ENCODE results near the gene ZCCHC14. TPM values are rescaled to one million over a fixed set of nuclear protein-coding genes. Genes with fewer than 3 reads are reported as not detected.
"Not testable (repeated sequence)": the region's sequence is repeated elsewhere in the genome, so short reads cannot be mapped to it uniquely, and the experiment has no call there.

ZCCHC14 gene
- total RNA-seq, 1 donor from 2014 or later, result 19.0 TPM

- H3K27ac Mint-ChIP-seq (ENCODE audit: unreplicated experiment), result no peak overlapping the region
- peaks cover 13% of the 10 kb centered on the region for H3K4me1 Mint-ChIP-seq (ENCODE audit: low read depth, unreplicated experiment)
- Histone ChIP-seq H3K36me3 (ENCODE audit: insufficient read depth, low read length) (no peaks in the 10 kb centered on the region), H3K79me2 (ENCODE audit: insufficient read depth, low read length) (no peaks in the 10 kb centered on the region), H3K27me3 (ENCODE audit: insufficient read depth, low read length) (no peaks in the 10 kb centered on the region), H4K20me1 (ENCODE audit: insufficient read depth, low read length) (no peaks in the 10 kb centered on the region), H3K9me3 (ENCODE audit: insufficient read depth, low read depth, low read length) (peaks cover 3% of the 10 kb centered on the region), H3K4me3 (ENCODE audit: insufficient read depth, low read depth, low read length) (no peak overlapping the region), H3K4me1 (ENCODE audit: insufficient read depth, low read length) (no peaks in the 10 kb centered on the region), H3K9ac (ENCODE audit: low read length) (no peak overlapping the region), H2AFZ (ENCODE audit: low read depth, low read length) (no peak overlapping the region), H3K27ac (ENCODE audit: low read depth, low read length) (no peak overlapping the region), H3K4me2 (ENCODE audit: low read length) (no peak overlapping the region)
- no peak overlapping the region for H3K4me3 Mint-ChIP-seq (ENCODE audit: unreplicated experiment)
- H3K36me3 Mint-ChIP-seq (ENCODE audit: low read depth, unreplicated experiment), result no peaks in the 10 kb centered on the region
- DNase-seq (ENCODE audit: low read depth), result no peak
- no peak for TF ChIP-seq CTCF (IDR thresholded peaks at IDR 0.05; ENCODE audit: insufficient read depth, low read depth, low read length)
- no peak for FAIRE-seq
- peaks cover 2% of the 10 kb centered on the region for H3K9me3 Mint-ChIP-seq (ENCODE audit: unreplicated experiment)
- H3K27me3 Mint-ChIP-seq (ENCODE audit: low read depth, unreplicated experiment), result peaks cover 15% of the 10 kb centered on the region
Observed at GRCh38 chr16:87524407-87524806, 31.6 kb upstream of the ZCCHC14 start.

- H3K4me1 ChIP-seq (ENCODE audit: insufficient read depth, low read length); FAIRE-seq; H4K20me1 ChIP-seq (ENCODE audit: insufficient read depth, low read length); H3K9me3 ChIP-seq (ENCODE audit: insufficient read depth, low read depth, low read length); H3K36me3 Mint-ChIP-seq (ENCODE audit: low read depth, unreplicated experiment); H3K36me3 ChIP-seq (ENCODE audit: insufficient read depth, low read length); H3K9me3 Mint-ChIP-seq (ENCODE audit: unreplicated experiment); H3K4me3 Mint-ChIP-seq (ENCODE audit: unreplicated experiment); DNase-seq (ENCODE audit: low read depth); H3K27ac ChIP-seq (ENCODE audit: low read depth, low read length); H2AFZ ChIP-seq (ENCODE audit: low read depth, low read length); H3K9ac ChIP-seq (ENCODE audit: low read length); H3K79me2 ChIP-seq (ENCODE audit: insufficient read depth, low read length); H3K27me3 ChIP-seq (ENCODE audit: insufficient read depth, low read length); H3K4me3 ChIP-seq (ENCODE audit: insufficient read depth, low read depth, low read length); H3K27ac Mint-ChIP-seq (ENCODE audit: unreplicated experiment); H3K4me2 ChIP-seq (ENCODE audit: low read length): not testable (repeated sequence)
- Mint-ChIP-seq H3K4me1 (ENCODE audit: low read depth, unreplicated experiment) (peaks cover 18% of the 10 kb centered on the region), H3K27me3 (ENCODE audit: low read depth, unreplicated experiment) (peaks cover 15% of the 10 kb centered on the region)
Observed at GRCh38 chr16:87523605-87524004, 30.8 kb upstream of the ZCCHC14 start.

GRCh38 chr16:87521764-87522163 is 28.9 kb upstream of the ZCCHC14 start:
- DNase-seq (ENCODE audit: low read depth); FAIRE-seq; H3K27me3 ChIP-seq (ENCODE audit: insufficient read depth, low read length); H3K4me2 ChIP-seq (ENCODE audit: low read length); H3K4me1 Mint-ChIP-seq (ENCODE audit: low read depth, unreplicated experiment); H3K9me3 Mint-ChIP-seq (ENCODE audit: unreplicated experiment); H3K79me2 ChIP-seq (ENCODE audit: insufficient read depth, low read length); H3K36me3 ChIP-seq (ENCODE audit: insufficient read depth, low read length); H3K9ac ChIP-seq (ENCODE audit: low read length); H3K4me3 ChIP-seq (ENCODE audit: insufficient read depth, low read depth, low read length); H3K36me3 Mint-ChIP-seq (ENCODE audit: low read depth, unreplicated experiment); H3K9me3 ChIP-seq (ENCODE audit: insufficient read depth, low read depth, low read length); H4K20me1 ChIP-seq (ENCODE audit: insufficient read depth, low read length); H3K27ac Mint-ChIP-seq (ENCODE audit: unreplicated experiment); H2AFZ ChIP-seq (ENCODE audit: low read depth, low read length); H3K4me3 Mint-ChIP-seq (ENCODE audit: unreplicated experiment); H3K27ac ChIP-seq (ENCODE audit: low read depth, low read length): not testable (repeated sequence)
- H3K4me1 ChIP-seq (ENCODE audit: insufficient read depth, low read length), result peaks cover 15% of the 10 kb centered on the region
- H3K27me3 Mint-ChIP-seq (ENCODE audit: low read depth, unreplicated experiment), result peaks cover 15% of the 10 kb centered on the region

GRCh38 chr16:87519170-87519569 is 26.3 kb upstream of the ZCCHC14 start:
- not testable (repeated sequence) for FAIRE-seq; H3K36me3 Mint-ChIP-seq (ENCODE audit: low read depth, unreplicated experiment); H3K9ac ChIP-seq (ENCODE audit: low read length); H3K27me3 ChIP-seq (ENCODE audit: insufficient read depth, low read length); H3K9me3 Mint-ChIP-seq (ENCODE audit: unreplicated experiment); H3K79me2 ChIP-seq (ENCODE audit: insufficient read depth, low read length); H3K9me3 ChIP-seq (ENCODE audit: insufficient read depth, low read depth, low read length); H2AFZ ChIP-seq (ENCODE audit: low read depth, low read length); H3K4me1 Mint-ChIP-seq (ENCODE audit: low read depth, unreplicated experiment); H3K4me3 ChIP-seq (ENCODE audit: insufficient read depth, low read depth, low read length); H3K27ac ChIP-seq (ENCODE audit: low read depth, low read length); H3K27ac Mint-ChIP-seq (ENCODE audit: unreplicated experiment); DNase-seq (ENCODE audit: low read depth); H3K36me3 ChIP-seq (ENCODE audit: insufficient read depth, low read length); H3K27me3 Mint-ChIP-seq (ENCODE audit: low read depth, unreplicated experiment); H4K20me1 ChIP-seq (ENCODE audit: insufficient read depth, low read length); H3K4me3 Mint-ChIP-seq (ENCODE audit: unreplicated experiment)
- peak overlapping the region; percentile 13 for H3K4me2 ChIP-seq (ENCODE audit: low read length)
- H3K4me1 ChIP-seq (ENCODE audit: insufficient read depth, low read length), result peaks cover 15% of the 10 kb centered on the region

- not testable (repeated sequence) for H3K27ac ChIP-seq (ENCODE audit: low read depth, low read length); H3K9ac ChIP-seq (ENCODE audit: low read length); H3K36me3 Mint-ChIP-seq (ENCODE audit: low read depth, unreplicated experiment); H3K9me3 Mint-ChIP-seq (ENCODE audit: unreplicated experiment); H3K27me3 ChIP-seq (ENCODE audit: insufficient read depth, low read length); H3K27me3 Mint-ChIP-seq (ENCODE audit: low read depth, unreplicated experiment); H3K36me3 ChIP-seq (ENCODE audit: insufficient read depth, low read length); H3K4me1 Mint-ChIP-seq (ENCODE audit: low read depth, unreplicated experiment); H3K4me3 ChIP-seq (ENCODE audit: insufficient read depth, low read depth, low read length); H3K9me3 ChIP-seq (ENCODE audit: insufficient read depth, low read depth, low read length); H3K4me3 Mint-ChIP-seq (ENCODE audit: unreplicated experiment); FAIRE-seq; H3K27ac Mint-ChIP-seq (ENCODE audit: unreplicated experiment); H3K79me2 ChIP-seq (ENCODE audit: insufficient read depth, low read length); H4K20me1 ChIP-seq (ENCODE audit: insufficient read depth, low read length)
- Histone ChIP-seq H3K4me1 (ENCODE audit: insufficient read depth, low read length) (peaks cover 15% of the 10 kb centered on the region), H2AFZ (ENCODE audit: low read depth, low read length) (peak overlapping the region; percentile 5), H3K4me2 (ENCODE audit: low read length) (peak overlapping the region; percentile 46)
- peak; percentile 31 for DNase-seq (ENCODE audit: low read depth)
Observed at GRCh38 chr16:87518430-87519051, 25.7 kb upstream of the ZCCHC14 start.
